Activated CD8-positive, alpha-beta memory T cell treated with anti-CD3 and anti-CD28 coated beads for 48 hours (primary cell): ENCODE results near the gene PLVAP.
A peak's percentile ranks its signal among the peaks of the same experiment; 100 is the strongest.

ENCODE experiments used
- DNase-seq, 3 experiments: peaks; one replicate each; pipeline ENCODE4 v3.0.0-alpha.2; 2020; ENCODE audit warnings: low read depth in 2 of 3, low spot score in 2 of 3

Gene PLVAP

DNA sequence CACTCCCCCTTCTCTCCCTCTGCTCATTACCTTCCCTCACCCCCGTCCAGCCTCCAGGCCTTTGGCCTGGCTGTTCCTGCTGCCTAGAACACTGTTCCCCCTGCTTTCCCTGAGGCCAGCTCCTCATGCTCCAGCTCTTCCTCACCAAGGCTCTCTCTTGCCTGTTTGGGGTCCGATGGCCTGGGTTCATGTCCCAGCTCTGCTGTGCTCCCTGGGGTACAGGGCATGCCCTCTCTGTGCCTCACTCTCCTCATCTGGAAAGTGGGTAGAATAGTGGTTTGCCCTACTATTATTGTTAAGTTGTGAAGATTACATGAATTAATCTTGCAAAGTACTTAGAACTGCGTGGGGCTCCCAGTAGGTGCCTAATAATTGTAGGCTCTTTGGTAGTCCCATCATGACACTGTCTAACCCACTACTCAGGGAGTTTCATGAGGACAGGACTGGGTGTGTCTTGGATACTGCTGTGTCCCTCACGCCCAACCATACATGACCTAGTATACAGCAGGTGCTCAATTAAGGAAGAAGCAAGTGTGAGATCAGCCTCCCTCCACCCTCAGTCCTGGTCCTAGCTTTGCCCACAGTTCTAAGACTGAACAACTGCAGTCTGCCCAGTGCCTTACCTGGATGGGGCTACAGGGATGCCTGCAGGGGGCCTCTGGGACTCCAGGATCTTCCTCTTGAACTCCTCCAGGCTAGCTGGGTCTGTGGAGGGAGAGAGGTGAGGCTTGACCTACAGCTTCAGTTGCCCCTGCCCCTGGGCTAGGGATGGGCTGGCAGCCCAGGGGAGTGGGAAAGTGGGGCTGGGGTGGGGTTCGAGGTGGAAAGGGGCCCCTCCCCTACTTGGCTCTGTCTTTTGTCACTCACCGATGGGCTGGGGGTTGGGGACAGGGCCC lies 17.0 kb downstream of the PLVAP start:
- DNase-seq: no peak

DNA sequence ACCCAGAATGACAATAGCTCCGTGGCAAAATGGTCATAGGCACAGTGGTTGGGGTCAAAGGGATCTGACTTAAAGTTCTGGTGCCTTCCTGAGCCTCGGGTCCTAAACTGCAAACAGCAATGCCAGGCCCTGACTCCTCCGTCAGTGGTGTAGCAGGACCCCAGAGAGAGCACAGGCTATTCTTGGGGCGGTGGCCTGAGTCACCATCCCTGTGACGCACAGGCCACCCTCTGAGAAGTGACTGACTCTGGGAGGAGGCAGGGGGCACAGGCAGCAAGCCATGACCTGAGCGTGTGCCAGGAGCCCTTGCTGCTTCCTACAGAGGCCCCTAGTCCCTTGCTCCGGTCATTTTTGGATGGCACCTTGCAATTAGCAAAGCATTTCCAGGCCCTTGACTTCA lies 18.7 kb downstream of the PLVAP start:
- no peak for DNase-seq

DNA sequence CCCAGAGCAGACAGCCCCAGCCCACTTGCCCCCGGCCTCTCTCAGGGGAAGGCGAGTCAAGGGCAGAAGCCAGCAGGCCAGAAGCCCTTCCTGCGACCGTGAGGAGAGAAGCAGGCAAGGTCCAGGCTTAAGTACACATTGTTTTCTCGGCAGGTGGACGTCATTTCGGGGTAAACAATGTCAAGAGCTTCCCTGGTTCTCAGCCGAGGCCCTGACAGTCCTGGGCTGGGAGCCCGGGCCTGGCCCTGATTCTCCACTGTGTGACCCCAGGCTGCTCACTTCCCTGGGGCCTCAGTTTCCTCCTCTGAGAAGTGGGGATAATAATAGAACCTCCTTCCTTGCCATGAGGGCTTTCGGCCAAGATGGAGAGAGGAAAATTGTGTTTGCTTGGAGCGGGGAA lies 19.4 kb downstream of the PLVAP start:
- DNase-seq: no peak

DNA sequence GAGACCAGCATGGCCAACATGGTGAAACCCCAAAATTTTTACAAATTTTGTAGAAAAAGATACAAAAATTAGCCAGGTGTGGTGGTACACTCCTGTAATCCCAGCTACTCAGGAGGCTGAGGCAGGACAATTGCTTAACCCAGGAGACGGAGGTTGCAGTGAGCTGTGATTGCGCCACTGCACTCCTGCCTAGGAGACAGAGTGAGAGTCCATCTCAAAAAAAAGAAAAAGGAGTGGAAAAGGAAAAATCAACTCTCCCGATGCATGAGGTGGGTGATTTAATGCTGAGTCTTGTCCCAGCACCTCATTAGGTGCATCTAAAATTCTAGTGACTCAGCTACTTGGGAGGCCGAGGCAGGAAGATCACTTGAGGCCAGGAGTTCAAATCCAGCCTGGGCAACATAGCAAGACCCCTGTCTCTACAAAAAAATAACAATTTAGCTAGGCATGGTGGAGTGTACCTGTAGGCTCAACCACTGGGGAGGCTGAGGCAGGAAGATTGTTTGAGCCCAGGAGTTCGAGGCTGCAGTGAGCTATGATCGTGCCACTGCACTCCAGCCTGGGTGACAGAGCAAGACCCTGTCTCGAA lies 20.0 kb downstream of the PLVAP start:
- DNase-seq: no peak

DNA sequence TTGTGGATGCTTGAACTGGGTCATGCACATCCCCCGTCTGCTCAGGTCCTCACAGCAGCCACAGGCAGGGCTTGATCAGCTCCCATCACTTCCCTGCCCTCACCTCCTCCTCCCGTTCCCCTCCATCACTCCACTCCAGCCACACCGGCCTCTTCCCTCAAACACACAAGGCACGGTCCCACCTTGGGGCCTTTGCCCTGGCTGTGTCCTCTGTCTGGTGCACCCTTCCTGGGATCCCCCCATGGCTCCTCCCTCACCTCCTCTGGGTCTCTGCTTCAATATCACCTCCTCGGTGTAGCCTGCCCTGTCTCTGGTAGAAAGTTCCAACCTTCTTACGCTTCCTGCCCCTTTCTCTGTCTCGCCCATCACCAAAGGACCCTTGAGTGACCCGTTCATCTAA lies 23.8 kb downstream of the PLVAP start:
- DNase-seq: no peak

DNA sequence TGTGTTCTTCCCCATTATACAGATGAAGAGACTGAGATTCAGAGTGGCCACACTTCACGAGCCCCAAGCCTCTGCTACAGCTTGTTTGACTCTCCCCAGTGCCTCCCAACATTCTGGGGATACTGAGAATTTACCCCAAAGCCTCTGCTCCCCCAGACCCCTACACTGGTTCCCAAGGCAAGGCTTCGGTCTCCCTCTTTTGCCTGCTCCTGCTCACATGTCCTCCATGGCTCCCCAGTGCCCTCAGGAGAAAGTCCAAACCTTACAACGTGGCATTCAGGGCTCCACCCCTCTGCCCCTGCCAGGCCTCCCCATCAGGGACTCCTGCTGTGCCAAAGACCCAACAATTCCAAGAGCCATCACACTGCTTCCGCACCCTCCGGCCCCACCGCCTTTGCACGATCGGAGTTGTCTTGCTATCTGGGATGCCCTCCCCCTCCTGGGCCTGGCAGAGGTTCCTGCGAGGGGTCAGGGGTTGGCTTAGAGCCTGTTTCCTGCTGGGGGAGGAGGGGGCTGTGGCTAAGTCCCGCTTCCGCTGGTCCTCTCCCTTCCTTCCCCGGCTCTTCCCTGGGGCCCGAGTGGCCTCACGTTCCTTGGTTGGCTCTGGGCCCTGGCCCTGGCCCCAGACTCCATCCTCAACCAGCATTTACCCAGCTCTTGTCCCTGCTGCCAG lies 24.4 kb downstream of the PLVAP start:
- no peak for DNase-seq

DNA sequence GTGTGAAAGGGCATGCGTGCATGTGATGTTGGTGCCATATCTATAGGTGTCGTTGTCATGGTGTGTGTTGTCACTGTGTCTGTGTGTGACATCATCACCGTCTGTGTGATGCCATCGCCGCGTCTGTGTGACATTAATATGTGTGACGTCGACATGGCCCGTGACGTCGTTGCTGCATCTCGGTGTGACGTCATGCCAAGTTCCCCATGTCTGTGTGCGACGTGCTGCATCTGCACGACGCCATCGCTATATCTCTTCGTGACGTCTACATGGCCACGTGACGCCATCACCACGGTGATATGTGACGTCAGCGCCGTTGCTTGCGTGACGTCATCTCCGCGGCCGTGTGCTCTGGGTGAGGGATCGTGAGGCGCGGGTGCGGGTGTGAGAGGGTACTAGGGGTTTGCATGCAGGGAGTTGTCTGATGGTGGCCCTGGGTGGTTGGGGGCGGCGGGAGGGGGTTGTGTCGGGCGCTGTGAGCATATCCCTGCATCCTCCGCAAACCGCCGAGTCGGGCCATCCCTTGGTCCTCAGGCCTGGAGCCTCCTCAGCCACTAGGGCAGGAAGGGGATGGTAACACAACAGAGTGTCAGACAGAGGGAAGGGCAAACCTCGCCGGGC lies 25.2 kb downstream of the PLVAP start:
- DNase-seq: no peak

DNA sequence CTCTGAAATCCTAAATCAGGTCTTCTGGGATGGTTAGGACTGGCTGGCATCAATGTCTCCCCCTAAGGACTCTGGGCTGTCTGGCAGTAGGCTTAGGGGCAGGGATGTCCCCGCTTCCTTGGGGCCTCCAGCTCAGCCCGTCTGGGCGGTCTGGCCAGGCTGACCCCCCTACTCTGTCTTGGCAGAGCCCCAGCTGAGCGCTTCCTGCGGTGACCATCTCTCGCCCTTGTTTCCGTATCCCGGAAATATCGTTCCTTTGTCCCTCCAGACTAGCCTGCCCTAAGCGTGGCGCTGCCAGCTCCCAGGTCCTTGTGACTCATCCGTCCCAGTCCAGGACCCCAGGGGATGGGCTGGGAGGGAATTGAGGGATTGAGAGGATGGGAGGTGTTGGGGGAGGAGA lies 28.4 kb downstream of the PLVAP start:
- no peak for DNase-seq

DNA sequence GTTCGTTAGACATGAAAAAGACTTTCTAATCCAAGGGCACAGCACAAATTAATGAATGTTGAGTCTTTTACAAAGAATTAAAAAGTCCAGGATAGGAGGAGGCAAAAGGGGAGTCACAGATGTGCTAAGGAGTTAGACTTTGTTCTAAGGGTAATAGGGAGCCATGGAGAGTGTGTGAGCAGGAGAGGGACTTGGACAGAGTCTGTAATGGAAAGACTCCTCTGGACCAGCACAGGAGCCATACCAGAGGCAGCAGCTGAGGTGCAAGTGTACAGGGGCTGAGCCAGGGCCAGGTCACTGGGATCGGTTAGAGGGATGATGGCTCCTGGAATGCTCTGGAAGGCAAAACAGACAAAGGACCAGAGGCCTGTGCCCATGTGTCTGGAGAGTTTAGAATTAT lies 29.3 kb downstream of the PLVAP start:
- DNase-seq: no peak

DNA sequence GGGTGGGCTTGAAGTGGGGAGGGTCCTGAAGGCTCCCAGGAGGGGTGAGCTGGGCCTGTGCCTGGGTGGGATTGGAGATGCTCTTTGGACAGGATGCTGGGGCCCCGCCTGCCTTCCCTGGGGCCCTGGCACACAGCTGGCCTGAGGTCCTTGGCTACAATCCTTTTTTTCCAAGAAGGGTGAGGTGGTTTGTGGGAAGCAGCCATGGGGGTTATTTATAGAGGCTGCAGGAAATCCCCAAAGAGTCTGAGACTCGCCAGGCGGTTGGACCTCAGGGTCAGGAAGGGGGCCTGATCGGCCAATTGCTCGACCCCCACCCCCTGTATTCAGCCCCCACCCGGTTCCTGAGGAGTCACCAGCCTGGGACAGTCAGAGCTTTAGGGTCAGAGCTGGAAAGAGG lies 29.8 kb downstream of the PLVAP start:
- DNase-seq: no peak

DNA sequence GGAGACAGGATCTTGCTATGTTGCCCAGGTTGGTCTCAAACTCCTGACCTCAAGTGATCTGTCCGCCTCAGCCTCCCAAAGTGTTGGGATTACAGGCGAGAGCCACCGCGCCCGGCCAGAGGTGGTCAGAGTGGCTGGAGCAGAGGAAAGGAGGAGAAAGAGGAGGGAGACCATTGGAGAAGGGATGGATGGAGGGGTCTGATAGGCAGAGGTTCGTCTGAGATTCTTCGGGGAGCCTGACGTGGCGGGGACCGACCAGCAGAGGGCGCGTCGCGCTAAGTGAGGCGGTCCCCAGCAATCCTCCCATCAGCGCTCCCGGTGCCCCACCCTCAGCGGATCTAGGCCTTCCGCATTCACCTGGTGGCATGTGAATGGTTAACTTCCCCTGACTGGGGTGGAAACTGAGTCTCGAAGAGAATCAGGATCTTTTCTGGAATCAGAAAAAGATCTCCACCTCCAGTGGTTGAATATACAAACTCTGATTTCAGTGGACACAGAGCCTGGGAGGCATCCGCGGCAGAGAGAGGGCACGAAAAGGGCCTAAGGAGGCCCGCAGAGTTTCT lies 31.0 kb downstream of the PLVAP start:
- peak; percentile 57 to 75 (median 61) for DNase-seq

DNA sequence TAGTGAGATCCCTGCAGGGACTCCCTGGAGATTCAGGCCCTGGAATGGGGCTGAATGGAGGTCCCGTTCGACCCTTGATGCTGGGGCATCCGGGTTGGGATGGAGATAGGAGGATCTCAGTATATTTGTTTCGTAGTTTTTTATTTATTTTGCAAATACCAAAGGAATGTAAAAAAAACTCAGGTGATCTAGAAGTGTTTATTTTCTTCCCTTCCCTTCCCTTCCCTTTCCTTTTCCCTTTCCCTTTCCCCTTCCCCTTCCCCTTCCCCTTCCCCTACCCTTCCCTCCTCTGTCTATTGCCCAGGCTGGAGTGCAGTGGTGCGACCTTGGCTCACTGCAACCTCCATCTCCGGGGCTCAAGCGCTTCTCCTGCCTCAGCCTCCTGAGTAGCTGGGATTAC lies 35.3 kb downstream of the PLVAP start:
- DNase-seq: no peak

DNA sequence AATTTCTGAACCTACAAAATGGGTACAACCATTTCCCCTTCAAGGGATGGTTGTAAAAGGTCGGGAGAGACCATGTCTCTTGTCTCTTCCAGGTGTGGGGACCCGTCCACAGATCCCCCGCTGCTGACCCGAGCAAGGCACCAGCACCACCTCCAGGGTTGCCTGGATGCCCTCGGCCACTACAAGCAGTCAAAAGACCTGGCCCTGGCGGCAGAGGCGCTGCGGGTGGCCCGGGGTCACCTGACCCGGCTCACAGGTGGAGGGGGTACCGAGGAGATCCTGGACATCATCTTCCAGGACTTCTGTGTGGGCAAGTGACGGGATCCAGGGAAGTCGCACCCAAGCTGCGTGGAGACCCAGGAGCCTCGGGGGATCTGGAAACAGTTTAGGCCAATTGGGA lies 35.8 kb downstream of the PLVAP start:
- DNase-seq: no peak

DNA sequence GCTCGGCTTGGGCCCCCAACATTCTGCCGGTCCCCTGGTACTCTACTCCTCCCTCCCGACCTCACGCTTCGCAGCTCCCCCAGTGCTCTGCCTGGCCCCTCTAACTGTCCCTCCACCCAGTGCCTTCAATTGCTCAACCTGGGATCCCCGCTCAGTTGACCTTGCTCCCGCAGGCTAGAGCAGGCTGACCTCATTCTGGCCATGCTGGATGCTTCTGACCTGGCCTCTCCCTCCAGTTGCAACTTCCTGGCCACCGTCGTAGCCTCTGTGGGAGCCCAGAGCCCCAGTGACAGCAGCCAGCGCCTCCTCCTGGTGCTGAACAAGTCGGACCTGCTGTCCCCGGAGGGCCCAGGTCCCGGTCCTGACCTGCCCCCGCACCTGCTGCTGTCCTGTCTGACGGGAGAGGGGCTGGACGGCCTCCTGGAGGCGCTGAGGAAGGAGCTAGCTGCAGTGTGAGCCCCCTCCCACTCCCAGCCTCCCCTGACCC lies 36.2 kb downstream of the PLVAP start:
- DNase-seq: no peak

DNA sequence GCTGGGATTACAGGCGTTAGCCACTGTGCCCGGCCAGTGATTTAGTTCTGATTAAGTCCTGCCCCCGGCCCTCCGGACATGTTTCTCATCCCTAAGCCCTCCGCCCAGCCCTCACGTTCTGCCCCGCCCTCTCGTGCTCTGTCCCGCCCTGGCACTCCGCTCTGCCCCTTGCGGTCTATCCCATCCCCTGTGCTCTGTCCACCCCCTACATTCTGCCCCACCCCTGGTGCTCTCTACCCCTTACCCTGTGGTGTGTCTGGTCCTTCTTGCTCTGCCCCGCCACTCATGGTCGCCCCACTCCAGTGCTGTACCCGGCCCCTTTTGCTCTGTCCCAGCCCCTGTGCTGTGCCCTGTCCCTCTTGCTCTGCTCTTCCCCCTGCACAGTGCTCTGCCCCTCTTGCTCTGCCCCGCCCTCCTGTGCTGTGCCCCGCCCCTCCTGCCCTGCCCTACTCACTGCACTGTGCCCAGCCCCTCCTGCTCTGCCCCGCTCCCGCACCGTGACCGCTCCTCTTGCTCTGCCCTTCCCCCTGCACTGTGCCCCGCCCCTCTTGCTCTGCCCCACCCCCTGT lies 36.8 kb downstream of the PLVAP start:
- DNase-seq: no peak

DNA sequence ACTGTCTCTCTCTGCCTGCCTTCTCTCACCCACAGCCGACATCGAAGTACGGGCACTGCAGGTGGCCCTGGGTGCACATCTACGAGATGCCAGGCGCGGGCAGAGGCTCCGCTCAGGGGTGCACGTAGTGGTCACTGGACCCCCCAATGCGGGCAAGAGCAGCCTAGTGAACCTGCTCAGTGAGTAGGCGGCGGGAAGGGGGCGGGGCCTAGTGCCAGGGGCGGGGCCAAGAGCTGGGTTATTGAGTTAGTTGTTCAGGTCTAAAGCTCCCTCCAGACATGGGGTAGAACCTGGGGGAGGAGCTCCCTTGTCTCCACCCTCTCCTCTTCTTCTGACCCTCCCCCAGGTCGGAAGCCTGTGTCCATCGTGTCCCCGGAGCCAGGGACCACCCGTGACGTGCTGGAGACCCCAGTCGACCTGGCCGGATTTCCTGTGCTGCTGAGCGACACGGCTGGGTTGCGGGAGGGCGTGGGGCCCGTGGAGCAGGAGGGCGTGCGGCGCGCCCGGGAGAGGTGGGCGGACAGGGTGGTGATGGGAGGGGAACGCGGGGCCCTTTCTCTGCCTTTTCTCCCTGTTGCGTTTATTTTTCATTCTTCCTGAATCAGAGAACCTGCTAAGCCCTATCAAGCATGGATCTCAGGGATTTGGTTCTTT lies 37.9 kb downstream of the PLVAP start:
- peak in 1 of 3 experiments; percentile 28 for DNase-seq

DNA sequence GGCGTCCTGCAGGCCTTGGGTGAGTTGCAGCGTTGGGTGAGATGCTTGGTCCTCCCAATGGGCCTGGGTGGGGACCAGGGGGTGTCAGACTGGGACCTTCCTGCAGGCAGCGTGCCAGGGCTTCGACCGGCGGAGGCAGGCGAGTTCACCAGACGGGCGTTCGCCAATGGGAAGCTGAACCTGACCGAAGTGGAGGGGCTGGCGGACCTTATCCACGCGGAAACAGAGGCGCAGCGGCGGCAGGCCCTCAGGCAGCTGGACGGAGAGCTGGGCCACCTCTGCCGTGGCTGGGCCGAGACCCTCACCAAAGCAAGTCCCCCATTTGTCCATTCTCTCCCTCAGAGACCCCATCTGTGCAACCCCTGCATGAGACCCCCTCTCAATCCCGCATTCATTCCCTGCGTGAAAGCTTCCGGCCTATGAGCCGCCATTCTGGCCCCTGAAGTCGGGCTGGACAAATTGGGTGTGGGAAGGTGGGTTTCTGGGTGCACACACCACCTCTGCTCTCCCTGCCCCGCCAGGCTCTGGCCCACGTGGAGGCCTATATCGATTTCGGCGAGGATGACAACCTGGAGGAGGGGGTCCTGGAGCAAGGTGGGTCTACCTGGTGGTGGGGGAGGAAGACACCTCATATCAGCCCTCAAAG lies 38.6 kb downstream of the PLVAP start:
- DNase-seq: no peak

DNA sequence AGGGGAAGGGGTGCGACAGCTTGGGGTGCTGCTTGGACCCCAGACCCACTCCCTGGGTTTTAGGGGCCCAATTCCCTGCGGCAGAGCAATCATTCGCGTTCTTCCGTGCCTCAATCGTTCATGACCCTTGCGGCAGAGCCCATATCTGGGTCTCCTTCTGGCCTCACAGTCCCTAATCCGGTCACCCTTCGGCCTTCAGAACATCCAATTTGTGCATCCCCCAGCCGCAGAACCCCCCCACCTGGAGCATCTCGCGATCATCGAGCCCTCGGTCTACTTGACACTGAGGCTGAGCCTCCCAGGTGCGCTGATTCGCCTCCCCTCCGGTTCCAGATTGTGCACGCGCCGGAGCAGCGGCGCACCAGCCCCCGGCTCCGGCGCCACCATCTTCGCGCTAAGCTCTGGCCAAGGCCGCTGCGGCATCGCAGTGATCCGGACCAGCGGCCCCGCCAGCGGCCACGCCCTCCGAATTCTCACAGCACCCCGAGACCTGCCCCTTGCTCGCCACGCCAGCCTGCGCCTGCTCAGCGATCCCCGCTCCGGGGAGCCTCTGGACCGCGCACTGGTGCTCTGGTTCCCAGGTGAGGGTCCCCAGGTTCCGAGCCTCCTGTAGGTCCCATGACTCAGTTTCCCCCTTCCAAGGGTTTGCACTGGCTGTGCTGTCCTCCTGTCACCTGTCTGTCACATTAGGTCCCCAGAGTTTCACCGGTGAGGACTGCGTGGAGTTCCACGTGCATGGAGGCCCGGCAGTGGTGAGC lies 39.3 kb downstream of the PLVAP start:
- peak in 1 of 3 experiments; percentile 17 for DNase-seq
